A673 (cell line): ENCODE data around the gene GRID2.

ENCODE experiments used
- EZH2 ChIP-seq: fragments of 200-600 bp; sonication (generic); IDR thresholded peaks from 2 replicates; pipeline ENCODE4 v1.6.1; 2017; ENCODE audit warnings: borderline replicate concordance, low read depth, mild to moderate bottlenecking, mixed read lengths, antibody characterized with exemption, low read length; ENCODE audit not compliant: poor library complexity, severe bottlenecking
- TF ChIP-seq, protein P1 (sequence below): fragments of 300-800, 200-600 bp; sonication (generic); conservative IDR thresholded peaks from 2 replicates; pipeline ENCODE4 v1.5.1; 2017; ENCODE audit warnings: low read depth, mild to moderate bottlenecking, antibody characterized with exemption, low read length, moderate library complexity, mixed read lengths

- TF ChIP-seq, protein P1, sequence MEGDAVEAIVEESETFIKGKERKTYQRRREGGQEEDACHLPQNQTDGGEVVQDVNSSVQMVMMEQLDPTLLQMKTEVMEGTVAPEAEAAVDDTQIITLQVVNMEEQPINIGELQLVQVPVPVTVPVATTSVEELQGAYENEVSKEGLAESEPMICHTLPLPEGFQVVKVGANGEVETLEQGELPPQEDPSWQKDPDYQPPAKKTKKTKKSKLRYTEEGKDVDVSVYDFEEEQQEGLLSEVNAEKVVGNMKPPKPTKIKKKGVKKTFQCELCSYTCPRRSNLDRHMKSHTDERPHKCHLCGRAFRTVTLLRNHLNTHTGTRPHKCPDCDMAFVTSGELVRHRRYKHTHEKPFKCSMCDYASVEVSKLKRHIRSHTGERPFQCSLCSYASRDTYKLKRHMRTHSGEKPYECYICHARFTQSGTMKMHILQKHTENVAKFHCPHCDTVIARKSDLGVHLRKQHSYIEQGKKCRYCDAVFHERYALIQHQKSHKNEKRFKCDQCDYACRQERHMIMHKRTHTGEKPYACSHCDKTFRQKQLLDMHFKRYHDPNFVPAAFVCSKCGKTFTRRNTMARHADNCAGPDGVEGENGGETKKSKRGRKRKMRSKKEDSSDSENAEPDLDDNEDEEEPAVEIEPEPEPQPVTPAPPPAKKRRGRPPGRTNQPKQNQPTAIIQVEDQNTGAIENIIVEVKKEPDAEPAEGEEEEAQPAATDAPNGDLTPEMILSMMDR: no peak
- no peak for TF ChIP-seq EZH2
These were observed 1407.2 kb downstream of the GRID2 start for GRCh38 chr4:93710847-93711430.
